SK-N-SH treated with all-trans-retinoic acid at 6 μM for 48 hours (cell line): ENCODE data around the gene CAGE1.
A peak's percentile ranks its signal among the peaks of the same experiment; 100 is the strongest.

Experiments
- ATAC-seq: fragments of 200-7000 bp; cut with Tn5 transposase; 3 replicates; pipeline ENCODE4 v1.9.1; 2020; ENCODE audit warnings: mild to moderate bottlenecking, moderate library complexity
- ARNTL ChIP-seq: fragments of 450-650 bp; formaldehyde crosslinking; IDR thresholded peaks from 2 replicates; pipeline ENCODE4 v1.5.0; 2020; ENCODE audit warnings: low read depth, mild to moderate bottlenecking, moderate library complexity, borderline replicate concordance
- BACH2 ChIP-seq: fragments of 250-450 bp; sonication (Bioruptor Pico); IDR thresholded peaks from 2 replicates; pipeline ENCODE4 v1.9.0; 2021; ENCODE audit warnings: mild to moderate bottlenecking, borderline replicate concordance
- CREB5 ChIP-seq: fragments of 250-450 bp; sonication (Bioruptor Pico); IDR thresholded peaks from 2 replicates; pipeline ENCODE4 v1.5.1; 2020; ENCODE audit warnings: low read depth, mild to moderate bottlenecking, moderate library complexity
- CSDC2 ChIP-seq: fragments of 250-450 bp; sonication (Bioruptor Pico); IDR thresholded peaks from 2 replicates; pipeline ENCODE4 v1.5.0; 2020; ENCODE audit warnings: mild to moderate bottlenecking, moderate library complexity
- ESRRG ChIP-seq: fragments of 250-450 bp; sonication (Bioruptor Pico); IDR thresholded peaks from 2 replicates; pipeline ENCODE4 v1.6.1; 2021; ENCODE audit warnings: mild to moderate bottlenecking
- GLIS3 ChIP-seq: fragments of 250-450 bp; sonication (Bioruptor Pico); IDR thresholded peaks from 2 replicates; pipeline ENCODE4 v1.5.0; 2020; ENCODE audit warnings: mild to moderate bottlenecking, moderate library complexity
- ISL1 ChIP-seq: fragments of 250-450 bp; sonication (Bioruptor Pico); IDR thresholded peaks from 2 replicates; pipeline ENCODE4 v2.1.2; 2022; ENCODE audit warnings: mild to moderate bottlenecking, moderate library complexity
- OSR1 ChIP-seq: fragments of 250-450 bp; sonication (Bioruptor Pico); IDR thresholded peaks from 2 replicates; pipeline ENCODE4 v1.8.0; 2022; ENCODE audit warnings: moderate library complexity, mild to moderate bottlenecking, inconsistent platforms
- PATZ1 ChIP-seq: fragments of 250-450 bp; sonication (Bioruptor Pico); IDR thresholded peaks from 2 replicates; pipeline ENCODE4 v1.8.0; 2020; ENCODE audit warnings: mild to moderate bottlenecking, moderate library complexity, borderline replicate concordance
- SNAI2 ChIP-seq: fragments of 250-450 bp; sonication (Bioruptor Pico); IDR thresholded peaks from 2 replicates; pipeline ENCODE4 v1.5.0; 2020; ENCODE audit warnings: mild to moderate bottlenecking, moderate library complexity
- TCF4 ChIP-seq: fragments of 250-450 bp; sonication (Bioruptor Pico); IDR thresholded peaks from 2 replicates; pipeline ENCODE4 v1.8.0; 2021; ENCODE audit warnings: mild to moderate bottlenecking, moderate library complexity, borderline replicate concordance
- TSHZ2 ChIP-seq: fragments of 250-450 bp; sonication (Bioruptor Pico); IDR thresholded peaks from 2 replicates; pipeline ENCODE4 v1.5.0; 2020; ENCODE audit warnings: mild to moderate bottlenecking, moderate library complexity
- ZC3H10 ChIP-seq: fragments of 250-450 bp; sonication (Bioruptor Pico); IDR thresholded peaks from 2 replicates; pipeline ENCODE4 v1.5.1; 2021; ENCODE audit warnings: mild to moderate bottlenecking, moderate library complexity
- ZFP30 ChIP-seq: fragments of 450-650 bp; formaldehyde crosslinking; IDR thresholded peaks from 2 replicates; pipeline ENCODE4 v1.5.0; 2022; ENCODE audit warnings: mild to moderate bottlenecking, moderate library complexity
- ZNF565 ChIP-seq: fragments of 450-650 bp; formaldehyde crosslinking; conservative IDR thresholded peaks from 2 replicates; pipeline ENCODE4 v1.5.0; 2020; ENCODE audit warnings: low read depth, mild to moderate bottlenecking, moderate library complexity
- ZNF70 ChIP-seq: fragments of 450-650 bp; formaldehyde crosslinking; IDR thresholded peaks from 2 replicates; pipeline ENCODE4 v1.5.0; 2020; ENCODE audit warnings: mild to moderate bottlenecking, moderate library complexity
- ZNF8 ChIP-seq: fragments of 450-650 bp; formaldehyde crosslinking; IDR thresholded peaks from 2 replicates; pipeline ENCODE4 v1.5.0; 2020; ENCODE audit warnings: mild to moderate bottlenecking, moderate library complexity
- TF ChIP-seq, protein P1 (sequence below): fragments of 250-450 bp; sonication (Bioruptor Pico); IDR thresholded peaks from 2 replicates; pipeline ENCODE4 v1.5.1; 2021; ENCODE audit warnings: mild to moderate bottlenecking, moderate library complexity
- TF ChIP-seq, protein P2 (sequence below): fragments of 250-450 bp; sonication (Bioruptor Pico); IDR thresholded peaks from 2 replicates; pipeline ENCODE4 v1.8.0; 2021; ENCODE audit warnings: low read depth, mild to moderate bottlenecking, moderate library complexity, borderline replicate concordance

Gene CAGE1

DNA sequence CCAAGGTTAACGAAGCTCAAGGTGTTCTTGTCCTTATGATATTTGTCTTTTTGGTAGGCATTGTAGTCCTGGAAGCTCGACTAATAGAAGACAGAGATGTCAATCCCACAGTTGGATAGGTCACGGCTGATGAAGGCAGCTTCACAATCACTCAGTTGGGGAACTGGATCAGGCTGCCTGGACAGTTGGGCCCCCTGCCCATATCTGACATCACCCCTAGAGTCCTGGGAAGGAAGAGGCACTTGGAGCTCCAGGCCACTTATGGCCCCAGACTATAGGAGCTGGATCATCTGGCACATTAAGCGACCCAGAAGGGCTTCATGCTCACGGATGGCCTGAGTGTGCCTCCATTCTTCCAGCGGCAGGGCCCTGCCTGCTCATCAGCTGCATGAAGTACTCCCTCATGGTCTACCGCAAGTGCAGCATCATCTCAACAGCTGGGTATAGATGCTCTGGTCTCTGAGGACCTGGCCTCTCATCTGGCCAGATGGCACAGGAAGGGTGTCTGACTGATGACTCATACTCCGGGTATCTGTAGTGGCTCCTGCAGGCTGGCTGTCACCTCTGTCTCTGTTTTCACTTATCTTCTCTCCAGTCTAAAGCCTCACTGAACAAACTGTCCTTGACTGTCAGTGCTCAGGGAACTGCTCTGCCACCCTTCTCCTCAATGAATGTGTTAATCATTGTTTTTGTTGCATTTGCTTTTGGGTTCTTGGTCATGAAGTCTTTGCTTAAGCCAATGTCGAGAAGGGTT, 47.4 kb downstream of the CAGE1 start:
- TF ChIP-seq TCF4 (peak; percentile 53; the same call in 1 of the 2 replicates), GLIS3 (no peak), OSR1 (no peak), ZNF8 (CRISPR knock-in tag) (no peak), ARNTL (CRISPR knock-in tag) (no peak), ZC3H10 (CRISPR knock-in tag) (no peak), CREB5 (CRISPR knock-in tag) (no peak), ESRRG (CRISPR knock-in tag) (no peak)
- TF ChIP-seq, protein P1, sequence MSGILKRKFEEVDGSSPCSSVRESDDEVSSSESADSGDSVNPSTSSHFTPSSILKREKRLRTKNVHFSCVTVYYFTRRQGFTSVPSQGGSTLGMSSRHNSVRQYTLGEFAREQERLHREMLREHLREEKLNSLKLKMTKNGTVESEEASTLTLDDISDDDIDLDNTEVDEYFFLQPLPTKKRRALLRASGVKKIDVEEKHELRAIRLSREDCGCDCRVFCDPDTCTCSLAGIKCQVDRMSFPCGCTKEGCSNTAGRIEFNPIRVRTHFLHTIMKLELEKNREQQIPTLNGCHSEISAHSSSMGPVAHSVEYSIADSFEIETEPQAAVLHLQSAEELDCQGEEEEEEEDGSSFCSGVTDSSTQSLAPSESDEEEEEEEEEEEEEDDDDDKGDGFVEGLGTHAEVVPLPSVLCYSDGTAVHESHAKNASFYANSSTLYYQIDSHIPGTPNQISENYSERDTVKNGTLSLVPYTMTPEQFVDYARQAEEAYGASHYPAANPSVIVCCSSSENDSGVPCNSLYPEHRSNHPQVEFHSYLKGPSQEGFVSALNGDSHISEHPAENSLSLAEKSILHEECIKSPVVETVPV (CRISPR knock-in tag): no peak
- peak; percentile 55; the same call in 2 of the 3 replicates for ATAC-seq

DNA sequence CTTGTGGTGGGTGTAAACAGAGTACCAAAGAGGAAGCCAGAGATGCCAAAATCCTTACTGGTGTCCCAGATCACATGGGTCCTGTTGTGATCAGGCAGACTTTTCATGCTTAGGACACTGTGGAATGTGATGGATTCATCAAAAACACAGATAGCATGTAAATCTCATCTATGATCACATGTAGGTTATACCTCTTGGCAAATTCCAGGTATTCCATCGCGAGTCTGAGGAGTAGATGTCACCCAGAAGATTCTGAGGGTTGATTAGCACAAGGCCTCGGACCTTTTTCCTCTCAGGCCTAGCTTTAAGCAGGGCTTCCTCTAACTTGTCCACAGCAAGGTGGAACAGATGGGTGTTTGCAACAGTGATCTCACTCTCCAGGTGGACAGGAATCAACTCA, 48.3 kb downstream of the CAGE1 start:
- ATAC-seq: no peak
- TF ChIP-seq TCF4: no peak
- TF ChIP-seq, protein P2, sequence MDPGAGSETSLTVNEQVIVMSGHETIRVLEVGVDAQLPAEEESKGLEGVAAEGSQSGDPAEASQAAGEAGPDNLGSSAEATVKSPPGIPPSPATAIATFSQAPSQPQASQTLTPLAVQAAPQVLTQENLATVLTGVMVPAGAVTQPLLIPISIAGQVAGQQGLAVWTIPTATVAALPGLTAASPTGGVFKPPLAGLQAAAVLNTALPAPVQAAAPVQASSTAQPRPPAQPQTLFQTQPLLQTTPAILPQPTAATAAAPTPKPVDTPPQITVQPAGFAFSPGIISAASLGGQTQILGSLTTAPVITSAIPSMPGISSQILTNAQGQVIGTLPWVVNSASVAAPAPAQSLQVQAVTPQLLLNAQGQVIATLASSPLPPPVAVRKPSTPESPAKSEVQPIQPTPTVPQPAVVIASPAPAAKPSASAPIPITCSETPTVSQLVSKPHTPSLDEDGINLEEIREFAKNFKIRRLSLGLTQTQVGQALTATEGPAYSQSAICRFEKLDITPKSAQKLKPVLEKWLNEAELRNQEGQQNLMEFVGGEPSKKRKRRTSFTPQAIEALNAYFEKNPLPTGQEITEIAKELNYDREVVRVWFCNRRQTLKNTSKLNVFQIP: no peak
- TF ChIP-seq SNAI2 (CRISPR knock-in tag): no peak
- TF ChIP-seq TSHZ2 (CRISPR knock-in tag): no peak
- no peak for TF ChIP-seq ZNF70 (CRISPR knock-in tag)
- TF ChIP-seq ISL1 (CRISPR knock-in tag): no peak
- TF ChIP-seq BACH2 (CRISPR knock-in tag): no peak

DNA sequence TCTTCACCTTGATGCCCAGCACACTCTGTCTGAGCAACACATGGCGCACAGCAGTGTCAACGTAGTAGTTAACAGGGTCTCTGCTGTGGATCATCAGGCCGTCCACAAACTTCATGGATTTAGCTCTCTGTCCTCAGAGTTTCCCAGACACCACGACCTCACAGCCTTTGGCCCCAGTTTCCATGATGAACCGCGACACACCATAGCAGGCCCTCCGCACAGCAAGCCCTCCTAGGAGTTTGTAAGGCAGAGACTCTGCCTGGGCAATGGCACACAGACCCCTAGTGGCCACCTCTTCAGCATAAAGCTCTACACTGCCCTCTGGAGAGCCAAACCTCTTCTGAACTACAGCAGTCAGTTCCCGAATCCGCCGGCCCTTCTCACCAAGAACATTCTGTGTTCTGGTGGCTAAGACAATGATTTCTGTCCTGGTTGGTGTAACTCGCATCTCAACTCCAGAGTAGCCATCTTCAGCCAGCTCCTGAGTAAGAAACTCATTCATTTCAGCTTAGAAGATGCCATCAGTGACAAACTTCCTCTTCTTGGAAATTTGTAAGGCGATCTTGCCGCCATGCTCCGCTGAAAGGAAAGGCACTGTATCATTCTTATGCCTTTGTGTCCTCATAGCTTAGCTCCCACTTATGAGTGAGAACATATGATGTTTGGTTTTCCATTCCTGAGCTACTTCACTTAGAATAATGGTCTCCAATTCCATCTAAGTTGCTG, 50.4 kb downstream of the CAGE1 start:
- ATAC-seq: peak; percentile 90

- no peak for TF ChIP-seq ZNF565
- no peak for TF ChIP-seq CSDC2 (CRISPR knock-in tag)
- TF ChIP-seq GLIS3: no peak
- TF ChIP-seq PATZ1 (CRISPR knock-in tag): no peak
- no peak for TF ChIP-seq ZFP30
- no peak for ATAC-seq
Observed at GRCh38 chr6:7338031-7338430, 51.5 kb downstream of the CAGE1 start.
